Ureter (tissue), 1 donor: ENCODE measurements around the gene MRPS15. TPM values are rescaled to one million over a fixed set of nuclear protein-coding genes. Genes with fewer than 3 reads are reported as not detected.
"Not testable (repeated sequence)": the region's sequence is repeated elsewhere in the genome, so short reads cannot be mapped to it uniquely, and the experiment has no call there.

Experiments
- DNase-seq: peaks from one replicate; pipeline ENCODE4 v3.0.0-alpha.2; 2020; ENCODE audit warnings: low spot score
- total RNA-seq: library from RNA; stranded (reverse); gene quantifications from one replicate; pipeline ENCODE4 v1.2.4, GENCODE V29; 2023
- donor health status: DM: yes; HTN: yes; CAD: no.

Gene MRPS15
- total RNA-seq, 1 donor from 2014 or later, result 59.9 TPM

GRCh38 chr1:36484099-36484498, 19.9 kb upstream of the MRPS15 start:
- no peak for DNase-seq

DNA sequence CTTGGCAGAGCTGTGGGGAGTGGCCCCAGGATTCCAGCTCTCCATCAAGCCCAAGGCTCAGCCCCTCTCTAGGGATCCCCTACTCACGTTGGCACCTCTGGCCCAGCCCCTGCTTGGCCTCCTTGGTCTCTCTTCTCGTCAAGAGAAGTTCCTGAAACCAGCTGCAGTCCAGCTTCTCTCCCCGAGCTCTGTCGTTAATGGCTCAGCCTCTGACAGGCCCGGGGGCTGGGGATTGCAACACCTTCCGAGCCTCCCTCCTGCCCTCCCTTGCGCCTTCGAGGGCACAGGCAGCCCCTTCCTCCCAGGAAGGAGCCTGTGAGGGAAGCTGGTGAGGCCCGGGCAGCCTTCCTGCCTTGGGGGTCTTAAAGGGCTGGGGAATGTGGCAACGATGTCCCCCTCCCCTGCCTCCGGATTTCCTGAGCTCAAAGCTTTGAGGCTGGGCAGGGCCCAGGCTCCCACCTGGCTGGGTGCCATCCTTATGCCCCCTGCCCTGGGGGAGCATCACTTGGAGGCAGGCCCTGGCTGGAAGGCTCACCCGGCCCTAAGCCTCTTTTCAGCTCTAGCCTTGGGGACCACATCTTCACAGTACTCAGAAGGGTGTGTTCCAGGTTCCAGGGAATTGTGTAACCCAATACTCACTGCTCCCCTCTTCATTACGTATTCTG, 18.7 kb upstream of the MRPS15 start, which contains the start of gene CSF3R:
Gene CSF3R (minus strand): TSS at position 190 of the 665 bp plus-strand sequence. CDS start 3,417 bp downstream, outside the sequence.
- no peak for DNase-seq

DNA sequence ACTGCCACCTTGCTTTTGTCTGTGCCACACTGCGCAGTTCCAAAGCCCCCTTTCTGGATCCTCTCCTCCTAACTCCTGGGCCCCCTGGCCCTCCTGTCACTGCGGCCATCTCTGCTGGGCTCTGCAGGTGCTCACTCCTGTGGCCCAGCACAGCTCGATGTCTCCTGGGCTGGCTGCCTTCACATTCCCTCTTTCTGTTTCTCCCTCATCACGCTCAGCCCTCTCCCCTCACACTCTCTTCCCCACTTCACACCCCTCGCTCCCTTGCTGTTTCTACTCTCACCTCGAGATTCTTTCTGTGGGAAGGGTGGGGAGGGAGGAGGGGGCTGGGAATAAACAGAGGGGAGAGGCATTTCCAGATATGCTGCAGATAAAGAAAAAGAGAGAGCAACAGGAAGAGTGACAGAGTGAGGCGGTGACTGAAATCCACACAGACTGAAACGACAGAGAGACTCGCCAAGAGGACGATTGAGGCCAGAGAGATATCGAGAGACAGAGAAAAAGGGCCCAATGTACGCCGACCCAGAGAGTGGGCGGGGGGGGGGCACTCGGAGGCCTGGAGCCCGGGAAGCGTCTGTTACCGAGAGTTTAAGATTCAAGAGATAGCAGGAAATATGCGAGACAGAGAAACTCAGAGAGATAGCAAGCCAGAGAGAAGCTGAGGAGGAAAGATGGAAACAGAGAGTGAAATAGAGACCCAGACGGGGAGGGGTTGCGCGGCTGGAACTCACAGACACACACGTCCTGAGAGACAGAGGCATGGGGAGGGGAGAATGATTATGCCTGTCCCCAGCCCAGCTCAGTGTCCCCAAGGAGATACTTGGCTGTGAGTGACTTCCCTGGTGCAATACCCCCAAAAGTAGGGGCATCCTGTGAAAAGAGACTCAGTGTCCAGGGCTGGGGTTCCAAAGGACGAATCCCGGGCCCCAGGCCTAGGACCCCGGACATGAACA, 17.9 kb upstream of the MRPS15 start:
- no peak for DNase-seq

- DNase-seq, result no peak
Measured at GRCh38 chr1:36481091-36481490, 16.9 kb upstream of the MRPS15 start.

GRCh38 chr1:36480161-36480560, 16.0 kb upstream of the MRPS15 start:
- no peak for DNase-seq

- DNase-seq, result no peak
Measured at GRCh38 chr1:36479505-36480051, 15.4 kb upstream of the MRPS15 start.

DNA sequence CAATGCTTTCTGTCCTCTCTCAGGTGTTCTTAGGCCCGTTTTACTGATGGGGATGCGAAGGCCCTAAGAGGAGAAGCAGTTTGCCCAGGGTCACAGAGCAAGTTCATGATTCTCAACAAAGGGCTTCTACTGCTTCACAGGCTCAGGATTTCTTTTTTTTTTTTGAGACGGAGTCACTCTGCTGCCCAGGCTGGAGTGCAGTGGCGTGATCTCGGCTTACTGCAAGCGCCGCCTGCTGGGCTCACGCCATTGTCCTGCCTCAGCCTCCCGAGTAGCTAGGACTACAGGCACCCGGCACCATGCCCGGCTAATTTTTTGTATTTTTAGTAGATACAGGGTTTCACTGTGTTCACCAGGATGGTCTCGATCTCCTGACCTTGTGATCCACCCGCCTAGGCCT, 13.4 kb upstream of the MRPS15 start:
- not testable (repeated sequence) for DNase-seq

DNA sequence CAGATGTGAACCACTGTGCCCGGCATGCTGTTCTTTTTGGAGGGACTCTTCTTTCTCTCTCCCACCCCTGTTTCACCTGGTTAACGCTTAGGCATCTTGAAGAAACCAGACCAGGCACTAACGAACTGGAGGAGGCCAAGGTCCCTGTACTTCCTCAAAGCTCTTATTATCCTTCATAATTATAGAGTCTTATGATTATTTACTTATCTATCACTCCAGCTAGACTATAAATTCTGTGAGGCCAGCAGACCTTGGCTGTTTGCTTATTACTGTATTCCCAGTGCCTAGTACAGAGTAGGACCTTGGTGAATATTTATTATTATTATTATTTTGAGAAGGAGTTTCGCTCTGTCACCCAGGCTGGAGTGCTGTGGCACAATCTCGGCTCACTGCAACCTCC, 12.8 kb upstream of the MRPS15 start:
- no peak for DNase-seq

DNA sequence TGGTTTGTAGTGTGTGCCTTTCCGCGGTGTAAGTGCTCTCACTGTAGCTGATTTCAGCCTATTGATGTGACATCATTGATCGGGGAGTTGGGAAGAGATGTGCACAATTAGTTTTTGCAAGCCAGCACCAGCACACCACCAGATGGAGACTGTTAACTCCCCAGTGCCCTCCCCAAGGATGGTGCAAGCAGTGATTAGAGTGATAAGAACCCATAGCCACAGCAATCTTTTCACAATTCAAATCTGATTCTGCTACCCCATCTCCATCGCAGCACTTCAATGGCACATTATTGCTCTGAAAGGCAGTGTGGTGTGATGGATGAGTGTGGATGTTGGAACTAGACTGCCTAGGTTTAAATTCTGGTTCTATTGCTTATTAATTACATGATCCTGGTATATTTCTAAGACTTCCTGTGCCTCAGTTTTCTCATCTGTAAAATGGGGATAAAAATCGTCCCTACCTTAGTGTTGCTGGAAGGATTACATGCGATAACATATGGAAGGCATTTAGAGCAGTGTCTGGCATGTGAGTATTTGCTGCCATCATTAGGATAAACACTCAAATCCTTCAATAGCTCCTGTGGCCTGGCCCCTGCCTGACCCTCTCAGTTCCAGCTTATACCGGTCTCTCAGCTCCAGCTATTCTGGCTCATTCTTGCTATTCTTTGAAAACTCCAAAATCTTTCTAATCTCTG, 11.9 kb upstream of the MRPS15 start:
- DNase-seq, result no peak

GRCh38 chr1:36475341-36475740, 11.2 kb upstream of the MRPS15 start:
- no peak for DNase-seq

- no peak for DNase-seq
Measured at GRCh38 chr1:36472656-36473055, 8.5 kb upstream of the MRPS15 start.

DNA sequence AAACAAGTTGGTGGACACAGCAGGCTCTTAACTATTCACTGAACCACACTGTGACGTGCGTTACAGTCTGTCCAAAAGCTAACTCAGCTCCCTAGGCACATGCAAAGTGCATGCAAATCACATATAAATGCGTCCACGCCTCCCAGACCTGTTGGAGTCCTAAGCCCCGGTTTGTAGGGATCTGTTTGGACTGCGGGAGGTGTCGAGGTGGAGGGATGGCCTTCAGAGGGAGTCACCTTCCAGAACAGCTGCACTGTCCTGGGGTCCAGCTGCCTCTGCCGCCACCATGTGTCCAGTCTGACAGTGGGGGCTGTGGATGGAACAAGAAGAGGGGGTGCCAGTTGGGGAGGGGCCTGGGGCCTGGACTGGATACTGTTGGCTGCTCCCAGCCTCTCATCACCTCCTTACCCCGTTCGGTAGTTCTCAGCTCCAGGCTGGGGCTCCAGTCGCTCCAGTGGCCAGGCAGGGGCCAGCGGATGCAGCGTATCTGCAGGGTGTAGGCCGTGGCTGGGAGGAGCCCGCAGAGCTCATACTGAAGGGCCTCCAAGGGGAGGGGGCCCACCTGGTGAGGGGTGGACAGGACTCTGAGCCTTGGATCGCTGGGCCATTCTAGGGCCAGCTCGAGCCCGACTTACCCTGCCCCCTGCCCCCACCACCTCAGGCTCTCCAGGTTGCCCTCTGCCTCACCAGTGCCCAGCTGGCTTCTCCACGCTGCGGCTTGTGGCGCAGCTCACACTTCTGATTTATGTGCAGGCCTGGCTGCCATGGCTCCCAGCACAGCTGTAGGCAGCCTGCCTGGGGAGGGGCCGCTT, 7.9 kb upstream of the MRPS15 start:
- no peak for DNase-seq

GRCh38 chr1:36469163-36469562, 5.0 kb upstream of the MRPS15 start:
- DNase-seq, result no peak

- no peak for DNase-seq
Measured at GRCh38 chr1:36467700-36468455, 3.7 kb upstream of the MRPS15 start.

DNA sequence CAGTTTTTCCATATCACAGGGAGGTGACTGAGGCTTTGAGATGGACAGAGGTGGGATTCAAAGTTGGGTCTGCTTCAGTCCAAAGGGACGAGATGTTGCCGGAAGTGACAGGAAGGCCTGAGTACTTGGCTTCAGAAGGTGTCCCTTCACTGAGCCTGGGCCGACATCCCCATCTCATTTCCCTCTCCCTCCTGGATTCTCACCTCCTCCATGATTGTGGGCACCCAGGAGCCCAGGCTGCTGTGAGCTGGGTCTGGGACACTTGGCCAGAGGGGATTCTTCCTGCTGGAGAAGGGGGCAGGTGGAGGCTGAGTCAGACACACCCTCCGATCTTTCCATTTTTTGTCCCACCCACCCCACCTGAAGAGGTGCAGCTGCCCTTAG, 2.8 kb upstream of the MRPS15 start:
- no peak for DNase-seq

DNA sequence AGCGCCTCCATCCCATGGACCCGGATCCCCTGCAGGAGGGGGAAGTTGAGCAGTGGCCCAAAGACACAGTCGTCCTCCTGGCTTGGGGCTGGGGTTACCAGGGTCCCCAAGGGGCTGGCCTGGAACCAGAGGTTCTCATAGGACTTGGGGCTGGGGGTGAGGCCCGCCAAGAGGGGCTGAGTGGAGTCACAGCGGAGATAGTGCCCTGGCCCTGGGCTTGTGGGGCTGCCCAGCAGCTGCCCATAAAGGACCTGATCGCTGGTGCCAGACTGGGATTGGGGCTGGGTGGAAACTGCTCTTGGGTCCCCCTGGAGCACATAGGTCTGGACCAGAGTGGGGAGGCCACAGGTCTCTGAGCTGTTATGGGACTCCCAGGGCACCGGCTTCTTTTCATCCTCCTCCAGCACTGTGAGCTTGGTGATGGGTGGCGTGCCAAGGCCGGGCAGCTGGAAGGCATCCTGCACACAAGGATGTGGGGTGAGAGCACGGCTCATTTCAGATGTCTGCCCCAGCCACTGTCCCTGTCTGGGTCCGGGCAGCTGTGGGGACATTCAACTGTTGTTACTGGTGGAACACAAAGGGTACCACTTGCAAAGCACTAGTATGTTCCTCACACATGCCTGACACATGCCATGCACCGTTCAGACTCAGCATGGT, 2.3 kb upstream of the MRPS15 start:
- no peak for DNase-seq

DNA sequence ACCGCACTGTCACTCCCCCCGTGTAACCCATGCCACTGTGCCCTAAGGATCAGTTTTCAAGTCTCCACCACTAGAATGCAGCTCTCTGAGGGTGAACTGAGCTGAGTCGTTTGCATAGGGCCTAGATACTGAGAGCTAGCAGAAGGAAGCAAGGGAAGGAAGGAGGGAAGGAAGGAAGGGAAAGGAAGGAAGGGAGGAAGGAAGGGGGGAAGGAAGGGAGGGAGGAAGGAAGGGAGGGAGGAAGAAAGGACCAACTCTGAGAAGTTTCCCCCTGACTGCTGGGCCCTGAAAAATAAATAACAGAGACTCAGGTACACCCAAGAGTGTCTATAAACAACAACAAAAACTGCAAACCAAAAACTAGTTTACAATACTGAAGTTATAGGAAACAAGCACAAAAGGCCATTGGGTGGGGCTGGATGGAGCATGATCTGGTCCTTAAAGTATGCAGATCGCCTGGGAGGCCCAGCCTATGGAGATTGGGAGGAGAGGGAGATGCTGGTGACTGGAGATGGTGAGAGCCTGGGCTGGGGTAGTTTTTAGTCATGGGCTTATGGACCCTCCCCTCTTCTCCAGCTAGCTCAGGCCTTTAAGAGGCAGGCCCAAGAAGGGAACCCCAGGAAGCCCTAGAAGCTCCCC, 1.7 kb upstream of the MRPS15 start:
- no peak for DNase-seq

DNA sequence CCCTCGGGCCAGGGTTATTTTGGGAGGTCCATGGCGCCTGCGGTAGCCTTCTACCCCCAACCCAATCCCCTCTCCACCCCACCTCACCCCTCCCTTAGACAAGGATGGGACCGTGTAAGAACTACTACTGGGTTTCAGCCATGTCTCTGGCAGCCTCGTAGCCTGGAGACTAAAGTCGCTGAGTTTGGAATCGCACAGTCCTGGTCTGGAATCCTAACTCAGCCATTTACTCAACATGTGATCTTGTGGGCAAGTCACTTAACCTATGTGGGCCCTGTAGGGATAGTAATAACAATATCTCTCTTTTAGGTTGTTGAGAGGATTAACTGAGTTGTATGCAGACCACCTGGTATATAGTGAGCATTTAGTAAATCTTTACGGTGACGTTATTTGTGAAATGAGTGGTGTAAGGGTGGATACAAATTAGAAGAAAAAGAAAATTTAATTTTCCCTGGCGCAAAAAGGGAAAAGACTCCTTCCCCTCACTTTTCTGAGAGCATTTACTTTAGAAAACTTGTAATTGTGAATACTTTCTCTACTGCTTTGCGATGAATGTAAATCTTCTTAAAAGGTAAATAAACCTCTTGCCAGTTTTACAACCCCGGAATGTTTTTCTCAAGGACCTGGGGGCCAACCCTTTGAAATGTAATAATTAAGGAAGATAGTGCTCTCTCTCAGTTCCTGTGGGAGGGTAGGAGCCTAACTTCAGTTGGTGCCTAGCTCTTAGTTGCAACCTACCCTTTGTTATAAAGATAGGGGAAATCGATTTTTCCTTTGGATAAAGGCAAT, 615 bp upstream of the MRPS15 start:
- no peak for DNase-seq

DNA sequence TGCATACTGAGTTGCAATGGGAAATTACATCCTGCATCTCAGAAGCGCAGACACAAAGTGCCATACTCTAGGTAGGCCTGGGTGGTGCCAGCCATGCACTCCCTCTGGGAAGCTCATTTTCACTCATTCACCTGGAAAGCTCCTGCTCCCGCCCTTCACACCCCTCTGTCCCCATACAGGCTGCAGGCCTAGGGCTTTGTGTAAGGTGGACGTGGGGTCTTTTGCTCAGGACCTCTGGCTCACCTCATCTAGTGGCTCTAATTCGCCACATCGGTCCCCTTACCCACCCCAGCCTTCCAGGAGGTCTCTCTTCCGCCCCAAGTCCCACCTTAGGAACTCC, 751 bp downstream of the MRPS15 start:
- DNase-seq, result no peak
